DND-41 (cell line): ENCODE data around the gene EEFSEC.

Experiments
- EZH2 ChIP-seq: IDR thresholded peaks from 3 replicates; pipeline ENCODE4 v1.6.1; 2012; ENCODE audit warnings: borderline replicate concordance, low read depth, mild to moderate bottlenecking, moderate library complexity, low read length, inconsistent platforms; ENCODE audit not compliant: severe bottlenecking
- TF ChIP-seq, protein P1 (sequence below): IDR thresholded peaks from 2 replicates; pipeline ENCODE4 v1.5.1; 2012; ENCODE audit warnings: borderline replicate concordance, low read length, moderate library complexity, mild to moderate bottlenecking; ENCODE audit not compliant: poor library complexity, severe bottlenecking; ENCODE audit errors: extremely low read depth

DNA sequence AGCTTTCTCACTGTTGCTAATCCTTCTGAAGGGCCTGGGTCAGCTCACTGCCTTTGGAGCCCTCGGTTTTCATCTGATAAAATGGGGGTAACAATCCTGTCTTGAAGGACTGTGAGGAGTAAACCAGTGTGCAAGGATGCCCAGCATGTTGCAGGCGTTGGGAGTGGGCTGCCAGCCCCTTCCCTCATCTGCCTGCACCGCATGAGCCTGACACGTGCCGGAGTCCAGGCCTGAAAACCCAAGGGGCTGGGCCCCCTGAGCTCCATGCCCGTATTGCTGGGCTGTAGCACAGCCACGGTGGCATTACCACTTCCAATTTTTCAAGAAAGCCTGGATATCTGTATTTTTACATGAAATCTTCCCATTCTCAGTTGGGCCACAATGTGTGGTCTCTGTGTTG lies 215.3 kb downstream of the EEFSEC start:
- TF ChIP-seq, protein P1, sequence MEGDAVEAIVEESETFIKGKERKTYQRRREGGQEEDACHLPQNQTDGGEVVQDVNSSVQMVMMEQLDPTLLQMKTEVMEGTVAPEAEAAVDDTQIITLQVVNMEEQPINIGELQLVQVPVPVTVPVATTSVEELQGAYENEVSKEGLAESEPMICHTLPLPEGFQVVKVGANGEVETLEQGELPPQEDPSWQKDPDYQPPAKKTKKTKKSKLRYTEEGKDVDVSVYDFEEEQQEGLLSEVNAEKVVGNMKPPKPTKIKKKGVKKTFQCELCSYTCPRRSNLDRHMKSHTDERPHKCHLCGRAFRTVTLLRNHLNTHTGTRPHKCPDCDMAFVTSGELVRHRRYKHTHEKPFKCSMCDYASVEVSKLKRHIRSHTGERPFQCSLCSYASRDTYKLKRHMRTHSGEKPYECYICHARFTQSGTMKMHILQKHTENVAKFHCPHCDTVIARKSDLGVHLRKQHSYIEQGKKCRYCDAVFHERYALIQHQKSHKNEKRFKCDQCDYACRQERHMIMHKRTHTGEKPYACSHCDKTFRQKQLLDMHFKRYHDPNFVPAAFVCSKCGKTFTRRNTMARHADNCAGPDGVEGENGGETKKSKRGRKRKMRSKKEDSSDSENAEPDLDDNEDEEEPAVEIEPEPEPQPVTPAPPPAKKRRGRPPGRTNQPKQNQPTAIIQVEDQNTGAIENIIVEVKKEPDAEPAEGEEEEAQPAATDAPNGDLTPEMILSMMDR: no peak
- TF ChIP-seq EZH2: no peak
